GM23338 (cell line): Measurements from ENCODE around the gene TMEM255B. TPM values are rescaled to one million over a fixed set of nuclear protein-coding genes. Genes with fewer than 3 reads are reported as not detected.

ENCODE experiments used
- ATAC-seq: fragments of 200-7000 bp; cut with Tn5 transposase; 3 replicates; pipeline ENCODE4 v1.9.1; 2020
- DNase-seq: peaks from one replicate; pipeline ENCODE4 v3.0.0-alpha.2; 2015; ENCODE audit warnings: low spot score
- H2AFZ ChIP-seq: fragments of 200-600 bp; sonication (generic); 2 replicates; pipeline ENCODE4 v1.8.0; 2016; ENCODE audit warnings: antibody characterized with exemption, mild to moderate bottlenecking, moderate library complexity
- H3F3A ChIP-seq: fragments of 200-600 bp; sonication (generic); replicated peaks from 2 replicates; pipeline ENCODE4 v1.8.0; 2017; ENCODE audit warnings: antibody characterized with exemption, mixed run types, low read depth
- H3K27ac ChIP-seq: fragments of 200-600 bp; sonication (generic); 2 replicates; pipeline ENCODE4 v1.6.1; 2016; ENCODE audit warnings: low read depth
- H3K27me3 ChIP-seq: fragments of 200-600 bp; sonication (generic); 2 replicates; pipeline ENCODE4 v1.8.0; 2016; ENCODE audit warnings: mild to moderate bottlenecking, mixed run types, moderate library complexity; ENCODE audit not compliant: insufficient read depth
- H3K36me3 ChIP-seq: fragments of 200-600 bp; sonication (generic); 2 replicates; pipeline ENCODE4 v1.8.0; 2016; ENCODE audit warnings: mild to moderate bottlenecking; ENCODE audit not compliant: insufficient read depth
- H3K4me1 ChIP-seq: fragments of 200-600 bp; sonication (generic); 2 replicates; pipeline ENCODE4 v1.8.0; 2016; ENCODE audit warnings: mild to moderate bottlenecking, moderate library complexity; ENCODE audit not compliant: insufficient read depth
- H3K4me2 ChIP-seq: fragments of 200-600 bp; sonication (generic); 2 replicates; pipeline ENCODE4 v1.7.1; 2017; ENCODE audit warnings: mixed run types
- H3K4me3 ChIP-seq: fragments of 200-600 bp; sonication (generic); 2 replicates; pipeline ENCODE4 v1.6.1; 2016; ENCODE audit warnings: mixed run types
- H3K79me2 ChIP-seq: fragments of 200-600 bp; sonication (generic); replicated peaks from 2 replicates; pipeline ENCODE4 v1.8.0; 2017; ENCODE audit warnings: mild to moderate bottlenecking; ENCODE audit not compliant: insufficient read depth
- H3K9me2 ChIP-seq: fragments of 200-600 bp; sonication (generic); 2 replicates; pipeline ENCODE4 v1.8.0; 2017; ENCODE audit not compliant: insufficient read depth
- H4K20me1 ChIP-seq: fragments of 200-600 bp; sonication (generic); replicated peaks from 2 replicates; pipeline ENCODE4 v1.8.0; 2017; ENCODE audit warnings: mild to moderate bottlenecking; ENCODE audit not compliant: insufficient read depth
- H3K27ac Mint-ChIP-seq: 2 replicates; pipeline ENCODE4 v1.8.0; 2020; ENCODE audit warnings: inconsistent platforms, mild to moderate bottlenecking, moderate library complexity, mixed read lengths
- H3K27me3 Mint-ChIP-seq: 3 replicates; pipeline ENCODE4 v1.8.0; 2022; ENCODE audit warnings: low read depth, mild to moderate bottlenecking, moderate library complexity, mixed read lengths, inconsistent platforms; ENCODE audit not compliant: insufficient read depth, poor library complexity
- H3K36me3 Mint-ChIP-seq: 3 replicates; pipeline ENCODE4 v1.8.0; 2021; ENCODE audit warnings: low read depth, mild to moderate bottlenecking, inconsistent platforms, moderate library complexity, mixed read lengths
- H3K4me1 Mint-ChIP-seq: 3 replicates; pipeline ENCODE4 v1.8.0; 2020; ENCODE audit warnings: mild to moderate bottlenecking, inconsistent platforms, mixed read lengths
- H3K4me3 Mint-ChIP-seq: 3 replicates; pipeline ENCODE4 v1.8.0; 2021; ENCODE audit warnings: moderate library complexity, mild to moderate bottlenecking, inconsistent platforms, mixed read lengths
- H3K9me3 Mint-ChIP-seq: 3 replicates; pipeline ENCODE4 v1.8.0; 2020; ENCODE audit warnings: moderate library complexity, mild to moderate bottlenecking, inconsistent platforms, mixed read lengths
- ETS1 ChIP-seq: IDR thresholded peaks from 2 replicates; pipeline ENCODE4 v1.6.1; 2016; ENCODE audit warnings: antibody characterized with exemption
- EZH2 ChIP-seq: fragments of 200-600 bp; sonication (generic); IDR thresholded peaks from one replicate; pipeline ENCODE4 v1.8.0; 2017; ENCODE audit warnings: antibody characterized with exemption, mild to moderate bottlenecking, low read depth; ENCODE audit not compliant: unreplicated experiment
- EZH2phosphoT487 ChIP-seq: fragments of 200-600 bp; sonication (generic); IDR thresholded peaks from one replicate; pipeline ENCODE4 v1.8.1; 2018; ENCODE audit warnings: antibody characterized with exemption; ENCODE audit not compliant: unreplicated experiment
- JUNB ChIP-seq: IDR thresholded peaks from one replicate; pipeline ENCODE4 v1.6.1; 2016; ENCODE audit warnings: antibody characterized with exemption; ENCODE audit not compliant: unreplicated experiment
- POLR2AphosphoS5 ChIP-seq: IDR thresholded peaks from 2 replicates; pipeline ENCODE4 v1.6.1; 2016; ENCODE audit warnings: antibody characterized with exemption, low read depth
- STAT1 ChIP-seq: IDR thresholded peaks from one replicate; pipeline ENCODE4 v1.6.1; 2016; ENCODE audit warnings: antibody characterized with exemption; ENCODE audit not compliant: unreplicated experiment
- ZNF114 ChIP-seq: fragments of 250-450 bp; sonication (Bioruptor Pico); IDR thresholded peaks from 2 replicates; pipeline ENCODE4 v1.5.0; 2020; ENCODE audit warnings: mild to moderate bottlenecking, moderate library complexity
- ZNF331 ChIP-seq: fragments of 250-450 bp; sonication (Bioruptor Pico); IDR thresholded peaks from 2 replicates; pipeline ENCODE4 v1.5.0; 2020; ENCODE audit warnings: low read depth, mild to moderate bottlenecking, moderate library complexity
- ZNF462 ChIP-seq: fragments of 250-450 bp; sonication (Bioruptor Pico); IDR thresholded peaks from 2 replicates; pipeline ENCODE4 v1.5.0; 2020; ENCODE audit warnings: mild to moderate bottlenecking, moderate library complexity
- polyA plus RNA-seq: library from polyadenylated mRNA; unstranded; fragments of >200 nt; fragmentation: Nextera tagmentation; extraction: Ambion mirVana; gene quantifications from 2 replicates; pipeline ENCODE4 v1.2.1, GENCODE V29; 2016
- total RNA-seq: library from RNA; depleted of rRNA; stranded (reverse); fragments of >200 nt; shearing (Covaris generic); gene quantifications from 2 replicates; pipeline ENCODE4 v1.2.3, GENCODE V29; 2014
- TF ChIP-seq, protein P1 (sequence below): IDR thresholded peaks from one replicate; pipeline ENCODE4 v1.6.1; 2018; ENCODE audit warnings: antibody characterized with exemption; ENCODE audit not compliant: unreplicated experiment
- TF ChIP-seq, protein P2 (sequence below), 2 experiments: fragments of 200-600 bp in 1 of 2; sonication (generic) in 1 of 2; conservative IDR thresholded peaks; 2 replicates each; pipeline versions ENCODE4 v1.5.1 to v1.6.1; 2016 to 2017; ENCODE audit warnings: antibody characterized with exemption in 2 of 2, low read depth in 2 of 2, mild to moderate bottlenecking in 2 of 2, moderate library complexity in 1 of 2

TMEM255B gene
- total and polyA plus RNA-seq, 2 experiments from 2014 or later, result 0.69 to 4.4 TPM

DNA sequence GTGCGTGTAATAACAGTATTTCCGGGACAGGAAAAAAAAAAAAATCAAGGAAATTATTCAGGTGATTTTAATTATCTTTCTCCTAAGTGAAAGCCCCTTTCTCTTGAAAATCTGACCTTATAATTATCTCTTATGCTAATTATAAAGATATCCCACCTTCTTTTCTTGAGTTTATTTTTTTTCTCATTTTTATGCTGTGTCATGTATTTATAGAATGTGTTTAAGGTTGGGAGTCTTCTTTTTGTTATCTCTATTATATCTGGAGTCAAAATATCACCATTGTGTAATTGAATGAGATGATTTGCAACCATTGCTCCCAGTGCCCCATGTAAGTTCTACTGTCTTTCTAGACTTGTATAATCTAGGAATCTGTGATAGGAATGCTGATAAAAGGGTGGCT is 3.0 kb downstream of the TMEM255B start:
- H3K4me1 Mint-ChIP-seq, result peaks cover 19% of the 10 kb centered on the region

More for the DNA sequence above, 3.0 kb downstream of the TMEM255B start:
- H3K36me3 Mint-ChIP-seq, result no peaks in the 10 kb centered on the region; the same call in 2 of the 3 replicates
- H3K27ac ChIP-seq, result no peak overlapping the region
- no peaks in the 10 kb centered on the region for H3K36me3 ChIP-seq
- H4K20me1 ChIP-seq, result no peaks in the 10 kb centered on the region
- H3F3A ChIP-seq, result peaks cover 12% of the 10 kb centered on the region
- H3K27me3 Mint-ChIP-seq, result peaks cover 31% of the 10 kb centered on the region
- H3K79me2 ChIP-seq, result no peaks in the 10 kb centered on the region
- H3K4me1 ChIP-seq, result peaks cover 8% of the 10 kb centered on the region; the same call in 1 of the 2 replicates
- no peak for TF ChIP-seq POLR2AphosphoS5
- TF ChIP-seq, protein P1, sequence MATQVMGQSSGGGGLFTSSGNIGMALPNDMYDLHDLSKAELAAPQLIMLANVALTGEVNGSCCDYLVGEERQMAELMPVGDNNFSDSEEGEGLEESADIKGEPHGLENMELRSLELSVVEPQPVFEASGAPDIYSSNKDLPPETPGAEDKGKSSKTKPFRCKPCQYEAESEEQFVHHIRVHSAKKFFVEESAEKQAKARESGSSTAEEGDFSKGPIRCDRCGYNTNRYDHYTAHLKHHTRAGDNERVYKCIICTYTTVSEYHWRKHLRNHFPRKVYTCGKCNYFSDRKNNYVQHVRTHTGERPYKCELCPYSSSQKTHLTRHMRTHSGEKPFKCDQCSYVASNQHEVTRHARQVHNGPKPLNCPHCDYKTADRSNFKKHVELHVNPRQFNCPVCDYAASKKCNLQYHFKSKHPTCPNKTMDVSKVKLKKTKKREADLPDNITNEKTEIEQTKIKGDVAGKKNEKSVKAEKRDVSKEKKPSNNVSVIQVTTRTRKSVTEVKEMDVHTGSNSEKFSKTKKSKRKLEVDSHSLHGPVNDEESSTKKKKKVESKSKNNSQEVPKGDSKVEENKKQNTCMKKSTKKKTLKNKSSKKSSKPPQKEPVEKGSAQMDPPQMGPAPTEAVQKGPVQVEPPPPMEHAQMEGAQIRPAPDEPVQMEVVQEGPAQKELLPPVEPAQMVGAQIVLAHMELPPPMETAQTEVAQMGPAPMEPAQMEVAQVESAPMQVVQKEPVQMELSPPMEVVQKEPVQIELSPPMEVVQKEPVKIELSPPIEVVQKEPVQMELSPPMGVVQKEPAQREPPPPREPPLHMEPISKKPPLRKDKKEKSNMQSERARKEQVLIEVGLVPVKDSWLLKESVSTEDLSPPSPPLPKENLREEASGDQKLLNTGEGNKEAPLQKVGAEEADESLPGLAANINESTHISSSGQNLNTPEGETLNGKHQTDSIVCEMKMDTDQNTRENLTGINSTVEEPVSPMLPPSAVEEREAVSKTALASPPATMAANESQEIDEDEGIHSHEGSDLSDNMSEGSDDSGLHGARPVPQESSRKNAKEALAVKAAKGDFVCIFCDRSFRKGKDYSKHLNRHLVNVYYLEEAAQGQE, result no peak
- no peak for TF ChIP-seq ZNF462
- no peak for TF ChIP-seq EZH2
- TF ChIP-seq STAT1, result no peak
- TF ChIP-seq ZNF331 (CRISPR knock-in tag), result no peak
- TF ChIP-seq, protein P2, sequence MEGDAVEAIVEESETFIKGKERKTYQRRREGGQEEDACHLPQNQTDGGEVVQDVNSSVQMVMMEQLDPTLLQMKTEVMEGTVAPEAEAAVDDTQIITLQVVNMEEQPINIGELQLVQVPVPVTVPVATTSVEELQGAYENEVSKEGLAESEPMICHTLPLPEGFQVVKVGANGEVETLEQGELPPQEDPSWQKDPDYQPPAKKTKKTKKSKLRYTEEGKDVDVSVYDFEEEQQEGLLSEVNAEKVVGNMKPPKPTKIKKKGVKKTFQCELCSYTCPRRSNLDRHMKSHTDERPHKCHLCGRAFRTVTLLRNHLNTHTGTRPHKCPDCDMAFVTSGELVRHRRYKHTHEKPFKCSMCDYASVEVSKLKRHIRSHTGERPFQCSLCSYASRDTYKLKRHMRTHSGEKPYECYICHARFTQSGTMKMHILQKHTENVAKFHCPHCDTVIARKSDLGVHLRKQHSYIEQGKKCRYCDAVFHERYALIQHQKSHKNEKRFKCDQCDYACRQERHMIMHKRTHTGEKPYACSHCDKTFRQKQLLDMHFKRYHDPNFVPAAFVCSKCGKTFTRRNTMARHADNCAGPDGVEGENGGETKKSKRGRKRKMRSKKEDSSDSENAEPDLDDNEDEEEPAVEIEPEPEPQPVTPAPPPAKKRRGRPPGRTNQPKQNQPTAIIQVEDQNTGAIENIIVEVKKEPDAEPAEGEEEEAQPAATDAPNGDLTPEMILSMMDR (conservative IDR thresholded peaks at IDR 0.05; ENCODE audit: low read depth in 2 of 2), result no peak
- no peak for TF ChIP-seq ZNF114 (CRISPR knock-in tag)
- TF ChIP-seq JUNB, result no peak
- no peak for TF ChIP-seq ETS1
- no peak for TF ChIP-seq EZH2phosphoT487
- H3K9me3 Mint-ChIP-seq, result no peaks in the 10 kb centered on the region; the same call in 2 of the 3 replicates
- DNase-seq (no peak), ATAC-seq (no peak)
- H3K9me2 ChIP-seq, result no peaks in the 10 kb centered on the region
- no peak overlapping the region for H3K4me2 ChIP-seq
- H3K4me3 ChIP-seq, result no peak overlapping the region
- H2AFZ ChIP-seq, result no peak overlapping the region
- peaks cover 41% of the 10 kb centered on the region for H3K27me3 ChIP-seq
- H3K27ac Mint-ChIP-seq, result no peak overlapping the region
- H3K4me3 Mint-ChIP-seq, result no peak overlapping the region
